Tibial nerve (tissue), 4 donors: ENCODE measurements around the gene PGD. TPM values are rescaled to one million over a fixed set of nuclear protein-coding genes. Genes with fewer than 3 reads are reported as not detected.

Experiments
- DNase-seq, 2 donors: peaks; one replicate each; pipeline ENCODE4 v3.0.0-alpha.2; 2019; ENCODE audit warnings: low spot score in 2 of 2
- H3K27ac ChIP-seq, 4 donors: fragments of 200-600 bp; sonication (generic) in 3 of 4; one replicate each; pipeline ENCODE4 v1.5.1; 2017 to 2019; ENCODE audit warnings: mild to moderate bottlenecking in 1 of 4
- H3K27me3 ChIP-seq, 2 donors: fragments of 200-600 bp; sonication (generic) in 1 of 2; one replicate each; pipeline versions ENCODE4 v1.5.1 to v1.6.0; 2017 to 2019
- H3K36me3 ChIP-seq, 3 donors: fragments of 200-600 bp; sonication (generic); one replicate each; pipeline ENCODE4 v1.5.1; 2018 to 2019
- H3K4me1 ChIP-seq, 4 donors: fragments of 200-600 bp; sonication (generic) in 3 of 4; one replicate each; pipeline ENCODE4 v1.5.1; 2017 to 2019
- H3K4me3 ChIP-seq, 4 donors: fragments of 200-600 bp; sonication (generic) in 3 of 4; one replicate each; pipeline ENCODE4 v1.5.1; 2017 to 2019; ENCODE audit warnings: mild to moderate bottlenecking in 1 of 4, moderate library complexity in 1 of 4
- H3K9me3 ChIP-seq, 4 donors: fragments of 200-600 bp; sonication (generic) in 3 of 4; one replicate each; pipeline ENCODE4 v1.5.1; 2017 to 2019
- EP300 ChIP-seq, 2 donors: sonication (generic); formaldehyde crosslinking; IDR thresholded peaks; one replicate each; pipeline ENCODE4 v1.6.1; 2017; ENCODE audit warnings: antibody characterized with exemption in 2 of 2, mild to moderate bottlenecking in 1 of 2
- POLR2A ChIP-seq, 2 donors: fragments of 450-650 bp; IDR thresholded peaks; one replicate each; pipeline ENCODE4 v1.6.1; 2017; ENCODE audit warnings: antibody characterized with exemption in 2 of 2, mild to moderate bottlenecking in 2 of 2, moderate library complexity in 2 of 2
- WGBS, 2 donors: methylation state at CpG; one replicate each; pipeline ENCODE4 v1.1.5; 2018; 5-methylcytosine and 5-hydroxymethylcytosine counted together
- total RNA-seq, 4 donors: library from RNA; depleted of rRNA; stranded (reverse); fragments of >200 nt; gene quantifications; one replicate each; pipeline ENCODE4 v1.1.0, GENCODE V29; 2016
- TF ChIP-seq, protein P1 (sequence below), 5 experiments: fragments of 200-600 bp in 3 of 5; fragments of 450-650 bp in 2 of 5; sonication (generic) in 3 of 5; IDR thresholded peaks; one replicate each; pipeline ENCODE4 v1.5.1; 2016 to 2019; ENCODE audit warnings: antibody characterized with exemption in 5 of 5, mild to moderate bottlenecking in 3 of 5, moderate library complexity in 2 of 5

PGD gene
- total RNA-seq, 4 donors from 2014 or later = 54.5 to 160 (median 67.5) TPM

DNA sequence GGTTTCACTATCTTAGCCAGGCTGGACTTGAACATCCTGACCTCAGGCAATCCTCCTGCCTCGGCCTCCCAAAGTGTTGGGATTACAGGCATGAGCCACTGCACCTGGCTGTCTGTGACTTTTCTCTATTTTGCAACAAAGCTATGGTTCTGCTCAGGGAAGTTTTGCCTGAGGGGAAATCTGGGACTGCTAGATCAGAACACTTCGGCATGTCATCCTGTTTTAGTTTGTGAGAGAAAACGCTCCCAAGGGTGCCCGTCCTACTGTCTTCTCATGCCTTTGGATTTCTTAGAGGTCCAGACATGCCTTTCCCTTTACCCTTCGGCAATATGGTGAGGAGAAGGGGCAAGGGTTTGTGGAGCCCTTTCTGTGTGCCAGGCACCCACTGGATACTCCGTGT lies 45.4 kb downstream of the PGD start:
- Histone ChIP-seq H3K4me1 (no peaks in the 10 kb centered on the region), H3K36me3 (peaks cover 0 to 56% (median 0%) of the 10 kb centered on the region in 3 donors), H3K9me3 (no peaks in the 10 kb centered on the region), H3K4me3 (no peak overlapping the region), H3K27me3 (no peaks in the 10 kb centered on the region), H3K27ac (no peak overlapping the region)
- WGBS, 2 donors = 92 to 94% methylated on average over 6 of the region's 6 CpGs
- no peak for DNase-seq
- TF ChIP-seq, protein P1, sequence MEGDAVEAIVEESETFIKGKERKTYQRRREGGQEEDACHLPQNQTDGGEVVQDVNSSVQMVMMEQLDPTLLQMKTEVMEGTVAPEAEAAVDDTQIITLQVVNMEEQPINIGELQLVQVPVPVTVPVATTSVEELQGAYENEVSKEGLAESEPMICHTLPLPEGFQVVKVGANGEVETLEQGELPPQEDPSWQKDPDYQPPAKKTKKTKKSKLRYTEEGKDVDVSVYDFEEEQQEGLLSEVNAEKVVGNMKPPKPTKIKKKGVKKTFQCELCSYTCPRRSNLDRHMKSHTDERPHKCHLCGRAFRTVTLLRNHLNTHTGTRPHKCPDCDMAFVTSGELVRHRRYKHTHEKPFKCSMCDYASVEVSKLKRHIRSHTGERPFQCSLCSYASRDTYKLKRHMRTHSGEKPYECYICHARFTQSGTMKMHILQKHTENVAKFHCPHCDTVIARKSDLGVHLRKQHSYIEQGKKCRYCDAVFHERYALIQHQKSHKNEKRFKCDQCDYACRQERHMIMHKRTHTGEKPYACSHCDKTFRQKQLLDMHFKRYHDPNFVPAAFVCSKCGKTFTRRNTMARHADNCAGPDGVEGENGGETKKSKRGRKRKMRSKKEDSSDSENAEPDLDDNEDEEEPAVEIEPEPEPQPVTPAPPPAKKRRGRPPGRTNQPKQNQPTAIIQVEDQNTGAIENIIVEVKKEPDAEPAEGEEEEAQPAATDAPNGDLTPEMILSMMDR (IDR thresholded peaks at IDR 0.05) = no peak
- no peak for TF ChIP-seq POLR2A (IDR thresholded peaks at IDR 0.05)
- no peak for TF ChIP-seq EP300 (IDR thresholded peaks at IDR 0.05)

DNA sequence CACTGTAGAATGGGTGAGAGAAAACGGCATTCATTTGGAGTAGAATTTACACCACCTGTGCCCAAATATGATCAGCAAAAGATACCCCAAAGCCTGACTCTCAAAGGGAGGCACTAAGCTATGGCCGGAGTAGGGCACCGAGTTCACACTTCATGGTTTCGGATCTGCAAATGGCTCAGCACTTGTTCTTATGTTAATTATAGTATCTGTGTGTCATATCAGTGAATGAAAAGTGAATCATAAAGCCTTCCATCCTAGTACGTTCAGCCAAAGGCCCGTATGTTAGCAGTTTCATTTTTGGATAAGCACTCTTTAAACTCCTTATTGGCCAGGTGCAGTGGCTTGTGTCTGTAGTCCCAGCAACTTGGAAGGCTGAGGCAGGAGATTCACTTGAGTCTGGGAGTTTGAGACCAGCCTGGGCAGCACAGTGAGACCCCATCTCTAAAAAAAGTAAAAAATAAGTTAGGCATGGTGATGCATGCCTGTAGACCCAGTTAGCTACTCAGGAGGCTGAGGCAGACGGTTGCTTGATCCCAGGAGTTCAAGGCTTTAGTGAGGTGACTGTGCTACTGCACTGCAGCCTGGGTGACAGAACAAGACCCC lies 46.0 kb downstream of the PGD start:
- Histone ChIP-seq H3K4me3 (no peak overlapping the region), H3K36me3 (peaks cover 0 to 50% (median 0%) of the 10 kb centered on the region in 3 donors), H3K27ac (no peak overlapping the region), H3K9me3 (no peaks in the 10 kb centered on the region), H3K27me3 (no peaks in the 10 kb centered on the region), H3K4me1 (no peaks in the 10 kb centered on the region)
- TF ChIP-seq, protein P1 (IDR thresholded peaks at IDR 0.05) = no peak
- TF ChIP-seq POLR2A (IDR thresholded peaks at IDR 0.05) = no peak
- TF ChIP-seq EP300 (IDR thresholded peaks at IDR 0.05) = no peak
- WGBS, 2 donors = 86 to 87% methylated on average over 7 of the region's 7 CpGs
- no peak for DNase-seq

DNA sequence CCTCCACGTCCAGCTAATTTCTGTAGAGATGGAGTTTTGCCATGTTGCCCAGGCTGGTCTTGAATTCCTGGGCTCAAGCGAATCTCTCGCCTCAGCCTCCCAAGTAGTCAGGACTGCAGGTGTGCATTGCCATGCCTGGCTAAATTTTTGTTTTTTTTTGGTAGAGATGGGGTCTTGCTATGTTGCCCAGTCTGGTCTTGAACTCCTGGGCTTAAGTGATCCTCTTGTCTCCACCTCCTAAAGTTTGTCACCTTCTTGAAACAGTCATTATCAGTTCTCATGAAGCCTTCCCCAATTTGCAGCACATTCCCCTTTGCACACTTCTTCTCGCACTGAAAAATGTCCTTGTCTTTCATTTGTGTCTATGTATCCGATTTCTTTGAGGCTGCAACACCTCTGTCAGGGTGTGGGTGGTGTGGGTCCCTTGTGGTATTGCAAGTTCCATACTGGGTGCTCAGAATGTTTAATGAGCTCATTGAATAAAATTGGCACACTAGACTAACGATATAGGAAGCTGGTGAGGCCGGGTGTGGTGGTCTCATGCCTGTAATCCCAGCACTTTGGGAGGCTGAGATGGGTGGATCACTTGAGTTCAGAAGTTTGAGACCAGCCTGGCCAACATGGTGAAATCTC lies 48.0 kb downstream of the PGD start:
- no peak for DNase-seq

DNA sequence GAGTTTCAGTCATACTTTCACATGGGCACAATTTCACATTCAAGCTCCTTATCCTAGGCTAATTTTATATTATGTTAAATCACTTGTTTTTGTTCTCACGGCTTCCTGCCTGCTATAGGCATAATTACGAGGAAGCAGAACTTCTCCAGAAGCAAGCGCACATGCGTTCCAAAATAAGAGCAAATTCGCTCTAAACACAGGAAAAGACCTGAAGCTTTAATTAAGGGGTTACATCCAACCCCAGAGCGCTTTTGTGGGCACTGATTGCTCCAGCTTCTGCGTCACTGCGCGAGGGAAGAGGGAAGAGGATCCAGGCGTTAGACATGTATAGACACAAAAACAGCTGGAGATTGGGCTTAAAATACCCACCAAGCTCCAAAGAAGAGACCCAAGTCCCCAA lies 50.9 kb downstream of the PGD start, which contains the start of gene CORT:
Gene CORT, plus strand, starts transcription at position 281 of the 400 bp plus-strand sequence. CDS start 193 bp downstream, outside the sequence.
- H3K9me3 ChIP-seq = no peaks in the 10 kb centered on the region
- no peak for TF ChIP-seq EP300 (IDR thresholded peaks at IDR 0.05)
- TF ChIP-seq, protein P1 (IDR thresholded peaks at IDR 0.05) = no peak
- TF ChIP-seq POLR2A (IDR thresholded peaks at IDR 0.05) = no peak
- DNase-seq = no peak
- H3K36me3 ChIP-seq = peaks cover 0 to 23% (median 0%) of the 10 kb centered on the region in 3 donors
- H3K4me3 ChIP-seq = no peak within 1 kb of the TSS
- H3K4me1 ChIP-seq = peaks cover 0 to 10% (median 0%) of the 10 kb centered on the region in 4 donors
- no peak within 1 kb of the TSS for H3K27ac ChIP-seq
- 81 to 86% methylated on average over 10 of the region's 10 CpGs for WGBS, 2 donors
- no peaks in the 10 kb centered on the region for H3K27me3 ChIP-seq

More for the DNA sequence above, 48.0 kb downstream of the PGD start:
- H3K36me3 ChIP-seq = peaks cover 0 to 30% (median 0%) of the 10 kb centered on the region in 3 donors
- TF ChIP-seq POLR2A (IDR thresholded peaks at IDR 0.05) (no peak), EP300 (IDR thresholded peaks at IDR 0.05) (no peak)
- TF ChIP-seq, protein P1 (IDR thresholded peaks at IDR 0.05) = no peak
- H3K27ac ChIP-seq = no peak overlapping the region
- H3K27me3 ChIP-seq = no peaks in the 10 kb centered on the region
- H3K9me3 ChIP-seq = no peaks in the 10 kb centered on the region
- H3K4me1 ChIP-seq = peaks cover 0 to 10% (median 0%) of the 10 kb centered on the region in 4 donors
- no peak overlapping the region for H3K4me3 ChIP-seq
- WGBS, 2 donors = 93 to 95% methylated on average over 7 of the region's 7 CpGs

DNA sequence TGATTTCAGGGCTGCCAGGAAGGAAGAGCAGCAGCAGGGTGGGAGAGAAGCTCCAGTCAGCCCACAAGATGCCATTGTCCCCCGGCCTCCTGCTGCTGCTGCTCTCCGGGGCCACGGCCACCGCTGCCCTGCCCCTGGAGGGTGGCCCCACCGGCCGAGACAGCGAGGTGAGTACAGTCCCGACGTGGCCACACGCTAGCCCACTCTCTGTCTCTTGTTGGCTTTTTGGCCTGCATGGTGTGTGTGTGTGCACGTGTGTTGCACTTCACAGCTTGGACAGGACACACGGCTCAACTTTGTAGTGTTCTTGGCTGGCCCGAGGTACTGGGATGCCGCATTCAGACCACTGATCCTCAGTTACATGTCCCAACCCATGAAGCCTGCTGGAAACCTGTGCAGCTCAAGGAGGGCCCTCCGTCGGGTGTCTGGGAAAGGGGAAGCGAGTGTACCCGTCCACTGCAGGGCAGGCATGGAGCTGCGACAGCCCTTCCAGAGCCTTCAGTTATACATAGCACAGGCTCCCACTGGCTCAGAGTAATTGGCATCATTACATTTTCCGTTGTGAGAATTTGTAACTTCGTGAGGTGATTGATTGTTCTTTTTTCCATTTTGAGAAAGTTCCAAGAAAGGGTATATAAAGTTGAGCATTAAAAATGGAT lies 51.4 kb downstream of the PGD start:
- H3K4me3 ChIP-seq = no peak overlapping the region
- H3K27me3 ChIP-seq = no peaks in the 10 kb centered on the region
- DNase-seq = no peak
- TF ChIP-seq POLR2A (IDR thresholded peaks at IDR 0.05) (no peak), EP300 (IDR thresholded peaks at IDR 0.05) (no peak)
- TF ChIP-seq, protein P1 (IDR thresholded peaks at IDR 0.05) = no peak
- no peaks in the 10 kb centered on the region for H3K9me3 ChIP-seq
- no peak overlapping the region for H3K27ac ChIP-seq
- WGBS, 2 donors = 54 to 55% methylated on average over 21 of the region's 21 CpGs
- H3K4me1 ChIP-seq = peaks cover 0 to 10% (median 0%) of the 10 kb centered on the region in 4 donors
- H3K36me3 ChIP-seq = peaks cover 0 to 18% (median 0%) of the 10 kb centered on the region in 3 donors
